ENCODE measurements around the gene TMA16.

TMA16 gene

DNA sequence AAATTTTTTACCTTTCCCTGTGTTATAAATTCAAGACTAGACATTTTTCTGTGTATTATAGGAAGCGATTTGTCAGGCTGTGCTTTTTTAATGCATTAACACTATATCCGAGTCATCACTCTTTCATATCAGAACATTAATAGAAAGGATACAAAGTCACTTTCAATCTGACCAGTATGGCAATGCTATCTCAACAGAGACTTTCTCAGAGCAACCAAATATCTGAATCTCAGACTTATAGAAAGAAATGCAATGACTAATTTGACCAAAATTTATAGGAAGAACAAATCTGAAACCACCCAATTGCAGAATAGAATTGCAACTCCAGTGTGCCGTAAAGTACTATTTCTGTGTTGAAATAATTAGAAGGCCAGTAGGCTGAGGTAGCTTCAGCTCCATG lies 20.5 kb upstream of the TMA16 start:
- no peak for FAIRE-seq
- TF ChIP-seq POLR2AphosphoS5 (IDR thresholded peaks at IDR 0.05; ENCODE audit: low read depth, low read length) (no peak), TAF1 (IDR thresholded peaks at IDR 0.05; ENCODE audit: low read depth, low read length) (no peak), SPI1 (IDR thresholded peaks at IDR 0.05; ENCODE audit: low read depth, low read length) (no peak), POLR2A (IDR thresholded peaks at IDR 0.05; ENCODE audit: low read depth, low read length) (no peak), PAX5 (IDR thresholded peaks at IDR 0.05; ENCODE audit: insufficient read depth, low read length, severe bottlenecking) (no peak), POU2F2 (IDR thresholded peaks at IDR 0.05; ENCODE audit: low read depth, low read length) (no peak)
- DNase-seq (ENCODE audit: insufficient read length, low spot score), result no peak

DNA sequence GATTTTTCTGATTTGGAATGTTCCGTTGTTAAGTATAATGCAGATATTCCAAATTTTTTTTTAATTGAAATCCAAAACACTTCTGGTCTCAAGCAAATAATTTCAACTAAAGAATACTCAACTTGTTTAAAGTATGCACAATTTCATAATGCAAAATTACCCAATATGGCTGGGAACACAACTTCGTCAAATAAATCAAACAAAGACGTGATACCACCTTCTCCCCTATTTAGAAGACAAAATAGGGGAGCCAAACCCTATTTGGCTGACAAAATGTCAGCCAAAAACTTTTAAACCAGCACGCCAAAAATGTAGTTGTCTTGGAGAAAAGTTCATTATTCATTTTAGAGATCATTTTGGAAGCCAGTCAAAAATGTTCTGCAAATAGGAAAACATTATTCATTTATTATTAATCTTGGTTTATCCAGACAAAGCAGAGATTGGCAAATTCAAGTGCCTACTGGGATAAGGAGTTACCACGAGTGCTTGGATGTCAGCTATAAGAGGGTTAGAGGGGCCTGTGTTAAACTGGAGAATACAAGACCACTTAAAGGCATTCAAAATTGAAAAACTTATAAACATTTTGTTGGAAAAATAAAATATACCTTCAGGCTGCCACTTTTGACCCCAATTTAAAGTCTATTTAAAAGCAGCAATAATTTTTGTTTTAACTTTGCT lies 17.6 kb upstream of the TMA16 start:
- DNase-seq (ENCODE audit: insufficient read length, low spot score), result no peak
- TF ChIP-seq SPI1 (IDR thresholded peaks at IDR 0.05; ENCODE audit: low read depth, low read length), result no peak
- TF ChIP-seq POLR2A (IDR thresholded peaks at IDR 0.05; ENCODE audit: low read depth, low read length), result no peak
- TF ChIP-seq POU2F2 (IDR thresholded peaks at IDR 0.05; ENCODE audit: low read depth, low read length), result no peak
- TF ChIP-seq POLR2AphosphoS5 (IDR thresholded peaks at IDR 0.05; ENCODE audit: low read depth, low read length), result no peak
- no peak for TF ChIP-seq TAF1 (IDR thresholded peaks at IDR 0.05; ENCODE audit: low read depth, low read length)
- TF ChIP-seq PAX5 (IDR thresholded peaks at IDR 0.05; ENCODE audit: insufficient read depth, low read length, severe bottlenecking), result no peak
- no peak for FAIRE-seq

DNA sequence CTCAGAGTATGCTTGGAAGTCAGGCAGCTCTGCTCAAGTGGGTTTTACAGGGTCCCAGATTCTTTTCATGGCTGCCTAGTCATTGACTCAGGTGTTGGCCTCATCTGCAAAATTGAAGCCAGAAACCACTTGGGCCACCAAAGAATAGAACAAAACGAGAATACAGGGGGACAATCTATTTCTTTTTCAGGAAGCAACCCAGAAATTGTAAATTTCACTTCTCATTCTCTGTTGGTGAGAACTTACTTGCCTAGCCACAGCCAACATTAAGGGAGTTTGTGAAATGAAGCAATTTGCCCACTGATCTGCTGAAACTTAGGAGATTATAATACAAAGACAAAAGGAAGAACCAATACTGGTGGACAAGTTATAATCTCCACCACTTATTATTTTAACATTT lies 12.3 kb upstream of the TMA16 start:
- TF ChIP-seq POLR2A (IDR thresholded peaks at IDR 0.05; ENCODE audit: low read depth, low read length), result no peak
- no peak for TF ChIP-seq POU2F2 (IDR thresholded peaks at IDR 0.05; ENCODE audit: low read depth, low read length)
- TF ChIP-seq TAF1 (IDR thresholded peaks at IDR 0.05; ENCODE audit: low read depth, low read length), result no peak
- peak; percentile 72 for FAIRE-seq
- peak; percentile 9 for DNase-seq (ENCODE audit: insufficient read length, low spot score)

DNA sequence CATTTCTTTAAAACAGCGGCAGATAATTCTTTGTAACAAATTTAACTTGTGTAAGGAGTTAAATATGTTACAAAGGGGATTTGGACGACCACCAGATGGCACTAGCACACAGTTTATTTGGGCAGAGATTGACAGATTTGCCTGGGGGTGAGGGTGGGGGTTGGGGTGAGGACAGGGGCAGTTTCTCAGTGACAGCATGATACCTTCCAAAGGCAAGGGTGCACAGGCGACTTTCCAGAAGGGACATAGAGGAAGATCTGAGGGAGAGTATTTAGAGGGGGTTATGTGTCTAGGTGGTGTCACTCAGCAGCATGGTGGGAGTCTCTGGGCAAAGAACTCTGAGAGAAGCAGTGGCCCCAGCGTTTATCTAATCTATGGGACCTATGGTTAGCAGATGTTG lies 9.6 kb upstream of the TMA16 start:
- no peak for TF ChIP-seq PAX5 (IDR thresholded peaks at IDR 0.05; ENCODE audit: insufficient read depth, low read length, severe bottlenecking)
- TF ChIP-seq SPI1 (IDR thresholded peaks at IDR 0.05; ENCODE audit: low read depth, low read length), result no peak
- no peak for TF ChIP-seq TAF1 (IDR thresholded peaks at IDR 0.05; ENCODE audit: low read depth, low read length)
- no peak for TF ChIP-seq POU2F2 (IDR thresholded peaks at IDR 0.05; ENCODE audit: low read depth, low read length)
- TF ChIP-seq POLR2A (IDR thresholded peaks at IDR 0.05; ENCODE audit: low read depth, low read length), result no peak
- TF ChIP-seq POLR2AphosphoS5 (IDR thresholded peaks at IDR 0.05; ENCODE audit: low read depth, low read length), result no peak
- FAIRE-seq (peak; percentile 87), DNase-seq (ENCODE audit: insufficient read length, low spot score) (no peak)

DNA sequence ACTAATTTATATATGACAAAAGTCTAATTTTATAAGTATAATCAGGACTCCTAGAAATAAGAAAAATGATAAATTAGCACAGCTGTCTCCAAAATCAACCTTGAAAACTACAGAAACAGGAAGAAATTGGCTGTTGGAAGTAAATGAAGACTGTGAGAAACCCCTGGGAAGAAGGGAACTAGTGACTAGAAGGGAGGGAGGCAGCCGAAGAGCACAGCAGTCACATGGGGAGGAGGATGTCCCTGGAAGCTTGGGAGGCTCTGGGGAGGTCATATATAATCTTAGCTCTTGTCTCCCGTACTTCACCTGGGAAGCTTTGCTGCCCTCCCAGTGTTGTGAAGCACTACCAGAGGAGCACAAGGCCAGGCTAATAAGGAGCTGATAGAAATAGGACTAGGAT lies 8.9 kb upstream of the TMA16 start:
- TF ChIP-seq SPI1 (IDR thresholded peaks at IDR 0.05; ENCODE audit: low read depth, low read length) (no peak), POU2F2 (IDR thresholded peaks at IDR 0.05; ENCODE audit: low read depth, low read length) (no peak), TAF1 (IDR thresholded peaks at IDR 0.05; ENCODE audit: low read depth, low read length) (no peak), POLR2A (IDR thresholded peaks at IDR 0.05; ENCODE audit: low read depth, low read length) (no peak), POLR2AphosphoS5 (IDR thresholded peaks at IDR 0.05; ENCODE audit: low read depth, low read length) (no peak), PAX5 (IDR thresholded peaks at IDR 0.05; ENCODE audit: insufficient read depth, low read length, severe bottlenecking) (no peak)
- DNase-seq (ENCODE audit: insufficient read length, low spot score) (no peak), FAIRE-seq (no peak)

DNA sequence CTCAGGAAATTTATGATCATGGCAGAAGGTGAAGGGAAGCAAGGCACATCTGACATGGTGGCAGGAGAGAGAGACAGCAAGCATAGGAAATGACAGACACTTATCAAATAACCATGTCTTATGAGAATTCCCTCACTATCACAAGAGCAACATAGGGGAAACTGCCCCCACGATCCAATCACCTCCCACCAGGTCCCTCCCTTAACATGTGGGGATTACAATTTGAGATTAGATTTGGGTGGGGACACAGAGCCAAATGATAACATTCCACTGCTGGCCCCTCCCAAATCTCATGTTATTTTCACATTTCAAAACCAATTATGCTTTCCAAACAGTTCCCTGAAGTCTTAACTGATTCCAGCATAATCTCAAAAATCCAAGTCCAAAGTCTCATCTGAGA lies 8.2 kb upstream of the TMA16 start:
- DNase-seq (ENCODE audit: insufficient read length, low spot score) (no peak), FAIRE-seq (no peak)
- TF ChIP-seq TAF1 (IDR thresholded peaks at IDR 0.05; ENCODE audit: low read depth, low read length), result no peak
- TF ChIP-seq SPI1 (IDR thresholded peaks at IDR 0.05; ENCODE audit: low read depth, low read length), result no peak
- no peak for TF ChIP-seq POLR2AphosphoS5 (IDR thresholded peaks at IDR 0.05; ENCODE audit: low read depth, low read length)
- TF ChIP-seq POU2F2 (IDR thresholded peaks at IDR 0.05; ENCODE audit: low read depth, low read length), result no peak
- TF ChIP-seq PAX5 (IDR thresholded peaks at IDR 0.05; ENCODE audit: insufficient read depth, low read length, severe bottlenecking), result no peak
- no peak for TF ChIP-seq POLR2A (IDR thresholded peaks at IDR 0.05; ENCODE audit: low read depth, low read length)

DNA sequence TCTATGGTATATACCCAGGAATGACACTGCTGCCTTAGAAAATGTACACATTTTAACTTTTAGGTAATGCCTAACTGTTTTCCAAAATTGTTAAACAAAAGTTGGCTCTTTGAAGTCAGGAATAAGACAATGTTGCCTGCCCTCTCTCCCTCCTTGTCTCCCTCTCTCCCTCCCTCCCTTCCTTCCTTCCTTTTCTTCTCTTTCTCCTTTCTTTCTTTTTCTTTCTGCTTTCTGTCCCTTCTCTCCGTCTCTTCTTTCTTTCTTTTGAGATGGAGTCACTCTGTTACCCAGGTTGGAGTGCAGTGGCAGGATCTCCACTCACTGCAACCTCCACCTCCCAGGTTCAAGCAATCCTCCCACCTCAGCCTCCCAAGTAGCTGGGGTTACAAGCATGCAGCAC lies 4.6 kb upstream of the TMA16 start:
- DNase-seq (ENCODE audit: insufficient read length, low spot score) (no peak), FAIRE-seq (no peak)
- TF ChIP-seq SPI1 (IDR thresholded peaks at IDR 0.05; ENCODE audit: low read depth, low read length), result no peak
- no peak for TF ChIP-seq TAF1 (IDR thresholded peaks at IDR 0.05; ENCODE audit: low read depth, low read length)
- no peak for TF ChIP-seq POU2F2 (IDR thresholded peaks at IDR 0.05; ENCODE audit: low read depth, low read length)
- TF ChIP-seq POLR2AphosphoS5 (IDR thresholded peaks at IDR 0.05; ENCODE audit: low read depth, low read length), result no peak
- no peak for TF ChIP-seq PAX5 (IDR thresholded peaks at IDR 0.05; ENCODE audit: insufficient read depth, low read length, severe bottlenecking)
- no peak for TF ChIP-seq POLR2A (IDR thresholded peaks at IDR 0.05; ENCODE audit: low read depth, low read length)

DNA sequence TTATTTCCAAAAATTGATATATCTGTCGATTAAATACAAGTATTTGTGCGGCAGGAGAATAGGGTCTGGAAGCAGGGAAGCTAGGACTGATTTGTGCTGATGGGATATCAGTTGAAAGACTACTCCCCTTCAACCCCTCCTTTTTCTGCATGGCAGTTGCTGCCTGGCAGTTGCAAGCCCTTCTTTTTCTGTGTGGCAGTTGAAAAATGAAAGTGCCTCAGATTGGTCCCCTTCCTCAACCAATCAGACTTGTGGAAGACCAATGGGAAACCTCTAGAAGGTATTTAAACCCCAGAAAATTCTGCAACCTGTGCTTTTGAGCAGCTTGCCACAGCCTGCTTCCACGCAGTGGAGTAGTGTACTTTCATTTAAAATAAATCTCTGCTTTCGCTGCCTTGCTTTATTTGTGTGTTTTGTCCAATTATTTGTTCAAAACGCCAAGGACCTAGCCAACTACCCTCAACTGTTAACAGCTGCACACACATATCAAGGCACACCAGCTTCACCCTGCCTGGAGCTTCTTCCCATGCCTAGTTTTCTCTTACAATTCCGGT lies 1.5 kb upstream of the TMA16 start:
- no peak for FAIRE-seq
- DNase-seq (ENCODE audit: insufficient read length, low spot score), result no peak
- TF ChIP-seq POU2F2 (IDR thresholded peaks at IDR 0.05; ENCODE audit: low read depth, low read length) (no peak), POLR2A (IDR thresholded peaks at IDR 0.05; ENCODE audit: low read depth, low read length) (0 out of 2 replicates have a peak, but pooled peaks have one; percentile 34)

DNA sequence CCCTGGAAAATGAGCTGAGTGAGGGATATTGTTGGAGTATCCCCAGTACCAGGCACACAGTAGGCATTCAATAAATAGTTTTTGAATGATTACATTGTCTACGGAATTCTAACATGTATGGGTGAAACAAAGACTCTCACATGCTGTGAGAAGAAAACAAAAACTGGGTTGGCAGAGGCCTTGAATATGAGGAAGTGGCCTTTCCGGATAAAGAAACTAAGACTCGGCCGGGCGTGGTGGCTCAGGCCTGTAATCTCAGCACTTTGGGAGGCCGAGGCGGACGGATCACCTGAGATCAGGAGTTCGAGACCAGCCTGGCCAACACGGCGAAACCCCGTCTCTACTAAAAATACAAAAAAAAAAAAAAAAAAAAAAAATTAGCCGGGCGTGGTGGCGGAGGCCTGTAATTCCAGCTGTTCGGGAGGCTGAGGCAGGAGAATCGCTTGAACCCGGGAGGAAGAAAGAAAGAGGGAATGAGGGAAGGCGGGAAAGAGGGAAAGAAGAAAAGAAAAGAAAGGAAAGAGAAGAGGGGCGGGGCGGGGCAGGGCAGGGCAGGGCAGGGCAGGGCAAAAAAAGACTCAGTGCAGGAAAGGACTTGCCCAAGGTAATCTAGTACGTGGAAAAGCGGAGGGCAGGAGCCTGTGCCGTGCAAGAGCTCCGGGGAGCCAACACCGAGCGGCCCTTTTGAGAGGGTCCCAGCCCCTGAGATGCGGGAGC lies 689 bp upstream of the TMA16 start:
- FAIRE-seq, result no peak
- DNase-seq (ENCODE audit: insufficient read length, low spot score), result no peak
- no peak for TF ChIP-seq PAX5 (IDR thresholded peaks at IDR 0.05; ENCODE audit: insufficient read depth, low read length, severe bottlenecking)
- peak; percentile 91 for TF ChIP-seq SPI1 (IDR thresholded peaks at IDR 0.05; ENCODE audit: low read depth, low read length)
- no peak for TF ChIP-seq POLR2A (IDR thresholded peaks at IDR 0.05; ENCODE audit: low read depth, low read length)

DNA sequence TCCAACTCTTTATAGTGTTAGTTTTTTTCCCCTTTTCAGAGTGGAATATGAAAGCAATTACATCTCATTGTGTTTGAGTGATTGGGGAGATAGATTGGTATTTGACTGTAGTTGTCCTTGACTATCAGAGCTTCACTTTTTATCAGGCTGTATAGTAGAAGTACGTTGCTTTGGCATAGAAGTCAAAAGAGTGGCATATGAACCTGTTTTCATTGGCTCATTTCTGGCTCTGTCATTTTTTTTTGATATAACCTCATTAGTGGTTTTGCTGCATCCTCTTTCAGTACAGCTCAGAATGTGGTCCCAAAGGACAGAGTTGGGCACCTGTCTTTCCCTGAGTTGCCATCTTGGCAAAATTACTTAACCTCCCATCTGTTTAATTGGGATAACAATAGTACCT lies 1.4 kb downstream of the TMA16 start:
- FAIRE-seq (peak; percentile 92), DNase-seq (ENCODE audit: insufficient read length, low spot score) (no peak)
- TF ChIP-seq PAX5 (IDR thresholded peaks at IDR 0.05; ENCODE audit: insufficient read depth, low read length, severe bottlenecking) (no peak), POLR2AphosphoS5 (IDR thresholded peaks at IDR 0.05; ENCODE audit: low read depth, low read length) (no peak), POLR2A (IDR thresholded peaks at IDR 0.05; ENCODE audit: low read depth, low read length) (peak; percentile 46; the same call in 1 of the 2 replicates), SPI1 (IDR thresholded peaks at IDR 0.05; ENCODE audit: low read depth, low read length) (peak; percentile 48), TAF1 (IDR thresholded peaks at IDR 0.05; ENCODE audit: low read depth, low read length) (peak; percentile 15; the same call in 1 of the 2 replicates), POU2F2 (IDR thresholded peaks at IDR 0.05; ENCODE audit: low read depth, low read length) (no peak)

Measured in GM12891 (cell line).